PC-9 (cell line): ENCODE data around the gene SLC35A2. TPM values are rescaled to one million over a fixed set of nuclear protein-coding genes. Genes with fewer than 3 reads are reported as not detected.

Source experiments
- BruUV-seq: library from RNA; stranded (reverse); fragments of 400-500 nt; replicated peaks from 2 replicates; lab custom pipeline; 2021; lab: Mats Ljungman, UMichigan
- CTCF ChIA-PET: fragments of 300-600 bp; sonication (Branson Sonifier 250); formaldehyde crosslinking; loops from one replicate; lab custom pipeline; 2022; ENCODE audit warnings: antibody characterized with exemption; lab: Charles Lee
- POLR2A ChIA-PET: fragments of 300-600 bp; sonication (Branson Sonifier 250); formaldehyde crosslinking; loops from one replicate; lab custom pipeline; 2022; ENCODE audit warnings: antibody characterized with exemption; ENCODE audit not compliant: unreplicated experiment; lab: Charles Lee
- DNase-seq, 2 experiments: peaks; one replicate each; pipeline versions ENCODE4 v3.0.0 to v3.0.0-alpha.2; 2015 to 2022; ENCODE audit warnings: mixed read lengths in 1 of 2
- H2AFZ ChIP-seq: fragments of 200-600 bp; sonication (generic); 2 replicates; pipeline ENCODE4 v1.8.1; 2017; ENCODE audit warnings: antibody characterized with exemption
- H3F3A ChIP-seq: fragments of 200-600 bp; sonication (generic); 2 replicates; pipeline ENCODE4 v1.8.1; 2017; ENCODE audit warnings: antibody characterized with exemption, mild to moderate bottlenecking, low read depth; ENCODE audit not compliant: insufficient read depth
- H3K27ac ChIP-seq: fragments of 200-600 bp; sonication (generic); 2 replicates; pipeline ENCODE4 v1.6.1; 2016; ENCODE audit warnings: mixed run types
- H3K27me3 ChIP-seq: fragments of 200-600 bp; sonication (generic); 2 replicates; pipeline ENCODE4 v1.6.1; 2016; ENCODE audit warnings: low read depth, mixed run types; ENCODE audit not compliant: insufficient read depth
- H3K36me3 ChIP-seq: fragments of 200-600 bp; sonication (generic); 2 replicates; pipeline ENCODE4 v1.6.1; 2016; ENCODE audit warnings: low read depth, mixed run types
- H3K4me1 ChIP-seq: fragments of 200-600 bp; sonication (generic); replicated peaks from 2 replicates; pipeline ENCODE4 v1.6.1; 2016; ENCODE audit warnings: mixed run types; ENCODE audit not compliant: insufficient read depth
- H3K4me2 ChIP-seq: fragments of 200-600 bp; sonication (generic); 2 replicates; pipeline ENCODE4 v1.6.1; 2017; ENCODE audit warnings: mixed run types
- H3K4me3 ChIP-seq: fragments of 200-600 bp; sonication (generic); 2 replicates; pipeline ENCODE4 v1.6.1; 2016; ENCODE audit warnings: mixed run types
- H3K79me2 ChIP-seq: fragments of 200-600 bp; sonication (generic); 2 replicates; pipeline ENCODE4 v1.6.1; 2017; ENCODE audit warnings: low read depth, mixed run types
- H3K9me2 ChIP-seq: fragments of 200-600 bp; sonication (generic); 2 replicates; pipeline ENCODE4 v1.8.1; 2017; ENCODE audit warnings: mild to moderate bottlenecking; ENCODE audit not compliant: insufficient read depth
- H3K9me3 ChIP-seq: fragments of 200-600 bp; sonication (generic); 2 replicates; pipeline ENCODE4 v1.8.1; 2016; ENCODE audit warnings: low read depth; ENCODE audit not compliant: insufficient read depth
- H4K20me1 ChIP-seq: fragments of 200-600 bp; sonication (generic); 2 replicates; pipeline ENCODE4 v1.8.1; 2017; ENCODE audit not compliant: insufficient read depth
- EZH2 ChIP-seq: fragments of 200-600 bp; sonication (generic); IDR thresholded peaks from 2 replicates; pipeline ENCODE4 v1.8.0; 2017; ENCODE audit warnings: antibody characterized with exemption, low read depth
- intact Hi-C: fragments of 100-400 bp; cut with micrococcal nuclease; formaldehyde crosslinking; loops from one replicate; pipeline ENCODE4 v1.10.0; 2022; ENCODE audit not compliant: unreplicated experiment
- total RNA-seq: library from RNA; stranded (reverse); gene quantifications from 2 replicates; pipeline ENCODE4 v1.2.3, GENCODE V29; 2021
- TF ChIP-seq, protein P1 (sequence below): fragments of 200-600 bp; sonication (generic); conservative IDR thresholded peaks from 2 replicates; pipeline ENCODE4 v1.6.1; 2017; ENCODE audit warnings: mixed run types, antibody characterized with exemption, mild to moderate bottlenecking, moderate library complexity

Gene SLC35A2
- total RNA-seq, 1 experiment from 2014 or later, result 29.6 TPM

DNA sequence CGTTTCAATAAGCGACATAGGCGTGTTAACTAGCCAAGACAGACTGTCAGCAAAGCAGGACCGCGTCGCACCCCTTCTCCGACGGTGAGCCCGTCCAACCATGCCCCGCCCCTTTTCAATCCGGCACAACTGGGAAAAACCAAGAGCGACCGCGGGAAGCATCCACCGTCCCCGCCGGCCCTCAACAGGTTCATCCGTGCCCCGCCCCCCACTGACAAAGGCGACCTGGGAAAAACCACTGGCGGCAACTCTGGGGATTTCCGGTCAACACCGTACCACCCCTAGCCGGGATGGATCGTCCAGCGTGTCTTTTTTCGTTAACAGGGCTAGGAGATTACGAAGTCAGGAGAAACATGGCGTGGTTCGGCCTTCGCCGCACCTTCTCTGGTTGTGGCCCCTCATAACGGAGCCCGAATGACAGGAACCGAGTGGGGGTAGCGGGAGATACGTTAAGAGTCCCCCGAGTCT is 14.3 kb downstream of the SLC35A2 start:
- Histone ChIP-seq H3K9me2 (no peaks in the 10 kb centered on the region), H3K4me1 (no peaks in the 10 kb centered on the region), H3K79me2 (peaks cover 18% of the 10 kb centered on the region), H3F3A (no peaks in the 10 kb centered on the region), H3K27me3 (no peaks in the 10 kb centered on the region), H3K4me2 (peak overlapping the region; percentile 70), H4K20me1 (no peaks in the 10 kb centered on the region), H2AFZ (peak overlapping the region; percentile 72; the same call in 1 of the 2 replicates), H3K27ac (peak overlapping the region; percentile 84), H3K9me3 (no peaks in the 10 kb centered on the region), H3K36me3 (no peaks in the 10 kb centered on the region), H3K4me3 (peak overlapping the region; percentile 59; the same call in 1 of the 2 replicates)
- CTCF ChIA-PET, result interaction anchor here (0.6 kb wide), 1 partner anchor 29 kb away, joined by 3 read pairs; no protein-coding TSS in a partner anchor
- TF ChIP-seq, protein P1, sequence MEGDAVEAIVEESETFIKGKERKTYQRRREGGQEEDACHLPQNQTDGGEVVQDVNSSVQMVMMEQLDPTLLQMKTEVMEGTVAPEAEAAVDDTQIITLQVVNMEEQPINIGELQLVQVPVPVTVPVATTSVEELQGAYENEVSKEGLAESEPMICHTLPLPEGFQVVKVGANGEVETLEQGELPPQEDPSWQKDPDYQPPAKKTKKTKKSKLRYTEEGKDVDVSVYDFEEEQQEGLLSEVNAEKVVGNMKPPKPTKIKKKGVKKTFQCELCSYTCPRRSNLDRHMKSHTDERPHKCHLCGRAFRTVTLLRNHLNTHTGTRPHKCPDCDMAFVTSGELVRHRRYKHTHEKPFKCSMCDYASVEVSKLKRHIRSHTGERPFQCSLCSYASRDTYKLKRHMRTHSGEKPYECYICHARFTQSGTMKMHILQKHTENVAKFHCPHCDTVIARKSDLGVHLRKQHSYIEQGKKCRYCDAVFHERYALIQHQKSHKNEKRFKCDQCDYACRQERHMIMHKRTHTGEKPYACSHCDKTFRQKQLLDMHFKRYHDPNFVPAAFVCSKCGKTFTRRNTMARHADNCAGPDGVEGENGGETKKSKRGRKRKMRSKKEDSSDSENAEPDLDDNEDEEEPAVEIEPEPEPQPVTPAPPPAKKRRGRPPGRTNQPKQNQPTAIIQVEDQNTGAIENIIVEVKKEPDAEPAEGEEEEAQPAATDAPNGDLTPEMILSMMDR, result no peak
- no peak for TF ChIP-seq EZH2
- DNase-seq, result peak; percentile 60 to 61
- BruUV-seq, result TSS peak; percentile 49
- intact Hi-C loops, result loop anchor here (1.0 to 5.0 kb wide), 2 partner anchors 95 to 136 kb away; partner anchors contain the start of genes GLOD5 and HDAC6
- POLR2A ChIA-PET, result interaction anchor here (0.6 to 0.7 kb wide), 4 partner anchors 92 to 175 kb away, joined by 3 to 9 read pairs (median 4); partner anchors contain the start of gene HDAC6

DNA sequence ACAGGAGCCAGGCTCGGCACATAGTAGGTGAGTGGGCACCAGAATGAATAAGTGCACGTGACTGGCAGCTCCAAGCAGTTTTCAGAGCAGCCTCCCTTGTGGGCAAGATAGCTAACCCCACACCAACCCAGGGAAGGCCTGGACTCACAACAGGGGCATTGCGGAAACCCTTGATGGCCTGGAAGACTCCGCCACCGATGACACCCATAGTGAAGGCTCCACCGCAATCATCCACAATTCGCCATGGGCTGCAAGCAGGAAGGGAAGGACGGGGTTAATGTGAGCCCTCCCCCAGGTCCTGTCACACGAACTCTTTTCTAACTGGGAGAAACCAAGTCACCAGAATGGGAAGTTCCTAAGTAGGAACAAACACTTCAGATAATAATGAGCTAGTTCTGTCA is 14.8 kb downstream of the SLC35A2 start:
- intact Hi-C loops, result loop anchor here (1.0 to 5.0 kb wide), 2 partner anchors 94 to 135 kb away; partner anchors contain the start of genes GLOD5 and HDAC6
- no peaks in the 10 kb centered on the region for H3K9me3 ChIP-seq
- no peak overlapping the region for H2AFZ ChIP-seq
- H3K27me3 ChIP-seq, result no peaks in the 10 kb centered on the region
- H3F3A ChIP-seq, result no peaks in the 10 kb centered on the region
- ChIA-PET POLR2A (interaction anchor here (0.6 kb wide), 1 partner anchor 95 kb away, joined by 3 read pairs; the partner anchor contains the start of gene HDAC6), CTCF (no interaction called here)
- H3K9me2 ChIP-seq, result no peaks in the 10 kb centered on the region
- no peaks in the 10 kb centered on the region for H3K36me3 ChIP-seq
- H3K27ac ChIP-seq, result no peak overlapping the region; the same call in 1 of the 2 replicates
- H3K4me2 ChIP-seq, result peak overlapping the region; percentile 70
- no peak for DNase-seq
- H3K4me3 ChIP-seq, result peak overlapping the region; percentile 59; the same call in 1 of the 2 replicates
- TF ChIP-seq, protein P1, result no peak
- TF ChIP-seq EZH2, result no peak
- no TSS peak for BruUV-seq
- peaks cover 18% of the 10 kb centered on the region for H3K79me2 ChIP-seq
- H3K4me1 ChIP-seq, result no peaks in the 10 kb centered on the region
- H4K20me1 ChIP-seq, result no peaks in the 10 kb centered on the region

DNA sequence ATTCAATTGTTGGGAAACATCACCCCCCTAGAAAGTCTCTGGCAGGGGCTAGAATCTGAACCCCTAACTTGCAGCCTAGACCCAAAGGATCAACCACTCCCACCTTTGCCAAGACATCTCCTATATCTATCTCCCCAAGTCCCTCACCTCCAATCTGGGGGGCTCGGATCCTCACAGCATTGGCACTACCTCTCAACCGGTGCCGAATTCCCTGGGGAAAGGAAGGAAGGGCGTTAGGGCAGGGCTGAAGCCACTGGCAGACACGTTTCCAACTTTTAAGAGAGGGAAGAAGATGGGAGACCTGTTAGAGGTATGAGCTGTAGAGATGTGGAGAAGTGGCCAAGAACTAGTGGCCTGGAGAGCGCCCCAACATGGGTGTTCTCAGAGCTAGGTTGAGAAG is 16.6 kb downstream of the SLC35A2 start:
- no peaks in the 10 kb centered on the region for H3K4me1 ChIP-seq
- no peak overlapping the region for H3K4me2 ChIP-seq
- H3K4me3 ChIP-seq, result no peak overlapping the region
- ChIA-PET CTCF (no interaction called here), POLR2A (no interaction called here)
- H3K27me3 ChIP-seq, result no peaks in the 10 kb centered on the region
- BruUV-seq, result no TSS peak
- H2AFZ ChIP-seq, result no peak overlapping the region
- TF ChIP-seq, protein P1, result no peak
- H3F3A ChIP-seq, result no peaks in the 10 kb centered on the region
- no peaks in the 10 kb centered on the region for H3K9me2 ChIP-seq
- H3K36me3 ChIP-seq, result no peaks in the 10 kb centered on the region
- H3K9me3 ChIP-seq, result no peaks in the 10 kb centered on the region
- intact Hi-C loops, result loop anchor here (5.0 kb wide), 1 partner anchor 93 kb away; the partner anchor contains the start of gene HDAC6
- no peak overlapping the region for H3K27ac ChIP-seq
- peaks cover 18% of the 10 kb centered on the region for H3K79me2 ChIP-seq
- no peaks in the 10 kb centered on the region for H4K20me1 ChIP-seq
- DNase-seq, result no peak
